ENCODE results near the gene SH2D1B. TPM values are rescaled to one million over a fixed set of nuclear protein-coding genes. Genes with fewer than 3 reads are reported as not detected.
"Not testable (repeated sequence)": the region's sequence is repeated elsewhere in the genome, so short reads cannot be mapped to it uniquely, and the experiment has no call there.

Gene SH2D1B
- total RNA-seq, 1 experiment from 2014 or later = not detected

DNA sequence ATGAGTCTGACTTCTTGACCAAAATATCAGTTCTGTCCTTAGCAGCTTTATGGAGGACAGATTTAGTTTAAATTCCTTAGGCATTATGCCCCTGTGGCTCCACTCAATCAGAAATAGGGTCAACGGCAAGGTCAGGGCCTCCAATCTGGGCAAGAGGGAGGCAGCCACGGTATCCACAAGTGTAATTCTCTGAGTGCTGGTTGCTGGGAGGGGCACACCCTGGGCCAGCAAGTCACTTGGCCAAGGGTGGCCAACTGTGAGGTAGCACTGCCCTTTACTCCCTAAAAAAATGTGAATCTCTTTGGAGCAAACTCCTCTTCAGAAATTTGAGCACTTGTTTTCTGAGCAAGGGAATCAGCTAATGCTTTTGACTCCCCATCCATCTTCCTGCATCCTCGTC, 48.1 kb downstream of the SH2D1B start:
- DNase-seq (ENCODE audit: low spot score) = no peak

DNA sequence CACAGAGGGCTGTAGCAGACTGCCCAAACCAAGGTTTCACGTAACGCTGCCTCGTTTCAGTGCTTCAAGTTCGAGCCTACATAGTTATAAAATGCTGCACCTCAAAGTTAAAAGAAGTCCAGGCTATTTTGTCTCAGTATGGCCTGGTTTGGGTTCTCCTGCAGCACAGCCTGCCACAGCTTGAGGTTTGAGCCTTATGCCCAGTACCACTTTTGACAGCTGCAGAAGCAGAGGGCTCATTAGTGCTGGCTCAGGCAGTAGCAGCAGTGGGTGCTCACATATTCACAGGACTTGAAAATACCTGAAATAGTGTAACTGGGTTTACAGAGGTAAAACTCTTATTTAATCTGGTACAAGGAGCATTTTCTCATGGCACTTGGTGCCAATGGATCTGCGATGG, 50.6 kb downstream of the SH2D1B start:
- no peak for DNase-seq (ENCODE audit: low spot score)

DNA sequence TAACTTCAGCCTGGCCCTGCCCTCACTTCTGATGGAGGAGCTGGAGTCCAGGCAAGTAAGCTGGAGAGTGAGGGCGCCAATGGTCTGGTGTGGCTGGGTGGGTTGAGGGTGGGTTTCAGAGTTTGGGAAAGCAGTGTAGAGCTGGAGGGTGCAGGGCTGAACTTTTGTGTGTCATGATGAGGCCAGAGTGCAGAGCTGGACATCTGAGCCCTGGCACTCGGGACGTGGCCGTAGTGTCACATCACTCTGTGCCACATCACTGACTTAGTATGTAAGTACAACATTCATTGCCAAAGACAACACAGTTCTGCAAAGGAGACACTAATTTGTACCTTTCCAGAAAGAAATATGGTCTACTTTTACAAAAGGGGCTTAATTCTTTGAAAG, 51.1 kb downstream of the SH2D1B start:
- no peak for DNase-seq (ENCODE audit: low spot score)

DNA sequence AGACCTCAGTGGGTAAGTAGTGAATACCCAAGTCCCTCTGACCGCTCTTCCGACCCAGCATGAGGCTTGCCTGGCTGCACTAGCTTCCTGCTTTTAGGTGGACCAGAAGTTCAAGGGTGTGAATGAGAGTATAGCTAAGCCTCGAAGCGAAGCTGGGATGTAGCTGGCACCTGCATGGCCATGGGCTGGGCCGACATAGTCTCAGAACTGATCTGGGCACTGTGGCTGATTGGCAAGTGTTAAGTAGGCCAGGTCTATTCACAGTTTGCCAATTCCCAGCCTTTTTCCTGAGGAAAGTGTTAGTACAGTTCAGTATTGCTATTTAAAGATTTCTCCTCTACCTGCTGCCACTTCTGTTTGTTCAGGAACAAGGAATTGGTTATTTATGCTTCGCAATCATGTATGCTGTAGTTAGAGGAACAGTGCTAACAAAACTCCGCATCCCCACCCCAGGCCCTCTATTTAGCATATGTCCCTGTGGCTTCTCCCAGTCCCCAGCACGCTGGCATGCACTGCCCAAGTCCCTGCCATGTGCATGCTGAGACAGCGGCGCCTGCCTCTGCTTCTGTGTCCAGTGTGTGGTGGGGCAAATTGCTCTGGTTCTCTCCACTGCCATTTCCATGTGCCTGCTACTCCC, 51.6 kb downstream of the SH2D1B start:
- DNase-seq (ENCODE audit: low spot score) = no peak

DNA sequence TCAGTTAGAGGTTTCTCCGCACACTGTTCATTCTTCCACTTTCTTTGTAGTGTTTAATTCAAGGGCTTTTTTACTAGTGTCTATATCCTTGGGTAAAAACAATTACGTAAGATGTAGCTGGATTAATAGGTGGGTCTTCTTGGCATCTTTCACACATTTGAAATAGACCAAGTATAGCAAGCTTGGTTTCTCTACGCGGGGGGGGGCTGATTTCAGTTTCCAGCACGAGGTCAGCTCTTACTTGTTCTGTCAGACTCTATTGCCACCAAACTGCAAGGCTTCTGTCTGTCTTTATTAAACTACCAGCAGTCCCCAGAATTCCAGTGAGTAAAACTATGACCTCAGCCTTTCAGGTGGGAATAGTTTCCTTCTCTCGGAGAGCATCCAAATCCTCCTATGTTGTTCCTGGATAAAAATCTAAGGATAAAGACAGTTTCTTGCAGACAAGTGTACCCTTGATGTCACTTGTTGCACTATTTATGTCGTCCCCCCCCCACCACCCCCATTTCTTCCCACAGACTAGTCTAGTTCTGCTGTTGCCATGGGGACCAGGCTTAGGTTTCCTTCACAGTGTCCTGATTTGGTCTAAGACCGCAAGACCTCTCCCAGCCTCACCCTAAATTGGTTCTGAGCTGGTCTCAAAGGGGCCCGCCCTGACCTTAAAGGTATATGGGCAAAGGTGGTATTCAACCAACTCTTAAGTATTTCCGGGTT, 52.3 kb downstream of the SH2D1B start:
- no peak for DNase-seq (ENCODE audit: low spot score)

DNA sequence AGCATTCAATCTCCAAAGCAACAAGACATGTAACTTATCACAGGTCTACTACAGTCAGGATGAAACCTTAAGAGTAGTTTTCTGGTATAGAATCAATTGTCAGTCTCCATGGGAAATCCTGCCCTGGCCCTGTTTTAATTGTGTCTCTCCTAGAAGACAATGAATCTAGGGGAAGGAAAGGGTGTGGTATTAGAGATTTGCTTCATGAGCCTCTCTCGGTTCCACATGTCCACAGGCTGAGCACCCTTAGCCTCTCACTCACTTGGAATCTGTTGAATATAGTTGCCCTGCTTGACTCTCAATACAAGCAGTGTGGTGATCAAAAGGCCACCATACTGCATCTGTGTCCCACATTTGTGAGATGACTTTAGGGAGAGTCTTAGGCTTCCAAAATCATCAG, 53.0 kb downstream of the SH2D1B start:
- no peak for DNase-seq (ENCODE audit: low spot score)

DNA sequence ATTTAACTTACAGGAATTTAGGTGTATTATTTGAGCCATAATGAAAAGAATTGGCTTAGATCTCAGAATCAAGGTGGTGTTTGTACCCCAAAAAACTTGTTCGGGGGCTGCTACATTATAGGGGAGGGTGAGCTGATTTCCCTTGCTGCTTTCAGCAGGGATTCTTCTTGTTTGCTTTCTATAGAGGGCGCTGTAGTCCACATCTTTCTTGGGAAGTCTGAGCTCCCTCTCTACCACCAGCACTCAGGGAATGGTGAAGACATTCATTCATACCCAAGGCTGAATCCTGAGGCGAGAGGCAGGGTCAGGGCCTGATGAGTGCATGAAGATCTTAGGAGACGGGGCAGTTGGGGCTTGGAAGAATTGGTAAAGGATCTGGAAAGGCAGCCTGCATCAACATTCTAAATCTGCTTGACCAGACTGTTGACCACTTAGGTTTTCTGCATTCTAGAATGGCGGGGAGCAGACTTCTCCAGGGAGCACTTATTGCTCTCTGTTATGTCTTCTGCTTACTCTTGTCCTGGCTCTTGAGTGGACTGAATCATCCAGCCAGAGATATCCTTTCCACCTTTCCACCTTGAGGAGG, 54.2 kb downstream of the SH2D1B start:
- DNase-seq (ENCODE audit: low spot score) = peak; percentile 53

DNA sequence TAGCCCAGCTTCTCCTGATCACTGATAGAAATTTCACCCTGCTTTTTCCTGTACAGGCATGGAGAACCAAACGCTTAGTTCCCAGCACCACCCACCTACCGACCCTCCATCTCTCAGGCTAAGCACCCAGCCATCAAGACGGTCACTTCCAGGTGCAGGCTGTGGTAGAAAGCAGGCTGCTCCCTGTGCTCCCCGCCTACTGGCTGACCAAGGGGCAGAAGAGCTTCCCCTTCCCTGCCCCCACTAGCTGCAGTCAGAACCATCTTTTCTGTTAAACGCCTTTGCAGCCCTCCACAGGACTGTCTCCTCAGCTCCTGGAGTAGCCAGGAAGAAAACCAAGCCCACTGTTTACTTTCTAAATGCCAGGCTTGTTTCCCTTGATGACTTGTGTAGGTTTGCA, 58.2 kb downstream of the SH2D1B start:
- no peak for DNase-seq (ENCODE audit: low spot score)

DNA sequence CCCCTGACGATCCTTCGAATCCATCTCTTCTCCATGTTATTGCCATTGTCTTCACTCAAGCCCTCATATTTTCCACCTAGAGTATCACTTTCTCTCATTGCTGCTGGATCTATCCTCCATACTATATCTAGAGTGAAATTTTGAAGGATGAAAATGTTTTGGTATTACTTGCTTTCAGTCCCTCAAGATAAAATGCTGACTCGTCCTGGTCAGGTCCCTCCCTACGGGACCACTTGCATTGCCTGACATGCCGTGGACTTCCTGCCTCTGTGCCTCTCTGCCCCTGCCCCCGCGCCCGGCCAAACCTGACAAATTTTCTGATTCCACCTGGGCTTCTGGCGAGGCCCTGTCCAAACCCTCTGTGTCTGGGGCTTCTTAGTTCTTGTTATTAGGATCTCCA, 58.9 kb downstream of the SH2D1B start:
- no peak for DNase-seq (ENCODE audit: low spot score)

DNA sequence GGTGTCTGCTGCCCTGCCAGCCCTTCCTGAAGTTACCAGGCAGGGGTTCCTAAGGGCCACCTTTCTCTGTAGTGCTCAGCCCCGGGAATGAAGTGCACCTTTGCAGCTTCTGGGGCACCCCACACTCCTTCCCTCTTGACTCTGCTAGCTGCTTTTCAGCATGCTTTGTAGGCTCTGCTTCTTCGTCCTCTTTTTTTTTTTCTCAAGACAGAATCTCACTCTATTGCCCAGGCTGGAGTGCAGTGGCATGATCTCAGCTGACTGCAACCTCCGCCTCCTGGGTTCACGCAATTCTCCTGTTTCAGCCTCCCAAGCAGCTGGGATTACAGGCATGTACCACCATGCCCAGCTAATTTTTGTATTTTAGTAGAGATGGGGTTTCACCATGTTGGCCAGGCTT, 60.1 kb downstream of the SH2D1B start:
- not testable (repeated sequence) for DNase-seq (ENCODE audit: low spot score)

DNA sequence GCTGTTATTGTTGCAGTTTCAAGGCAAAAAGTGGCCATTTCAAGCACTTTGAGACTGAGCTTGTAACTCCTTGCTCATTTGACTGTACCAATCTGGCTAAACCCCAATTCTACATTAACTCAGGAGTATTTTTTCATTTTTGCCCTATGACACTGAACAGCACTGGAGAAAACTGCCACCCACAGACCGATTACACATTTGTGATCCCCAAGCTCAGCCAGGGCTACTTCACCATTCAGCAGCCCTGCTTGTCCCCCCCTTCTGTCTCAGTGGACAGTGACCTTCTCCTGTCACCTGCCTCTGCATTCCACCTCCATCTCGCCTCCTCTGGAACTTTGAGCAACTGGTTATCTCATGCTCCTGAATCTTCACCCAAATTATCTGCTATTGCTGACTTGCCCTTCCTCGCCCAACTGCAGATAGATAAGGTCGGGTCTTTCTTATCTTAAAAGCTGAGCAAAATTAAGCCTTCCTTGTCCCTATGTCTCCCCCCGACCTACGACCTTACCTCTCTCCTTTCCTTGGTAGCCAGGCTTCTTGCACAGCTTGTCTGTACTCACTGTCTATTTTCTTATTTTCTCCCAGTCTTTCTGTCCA, 60.6 kb downstream of the SH2D1B start:
- no peak for DNase-seq (ENCODE audit: low spot score)

DNA sequence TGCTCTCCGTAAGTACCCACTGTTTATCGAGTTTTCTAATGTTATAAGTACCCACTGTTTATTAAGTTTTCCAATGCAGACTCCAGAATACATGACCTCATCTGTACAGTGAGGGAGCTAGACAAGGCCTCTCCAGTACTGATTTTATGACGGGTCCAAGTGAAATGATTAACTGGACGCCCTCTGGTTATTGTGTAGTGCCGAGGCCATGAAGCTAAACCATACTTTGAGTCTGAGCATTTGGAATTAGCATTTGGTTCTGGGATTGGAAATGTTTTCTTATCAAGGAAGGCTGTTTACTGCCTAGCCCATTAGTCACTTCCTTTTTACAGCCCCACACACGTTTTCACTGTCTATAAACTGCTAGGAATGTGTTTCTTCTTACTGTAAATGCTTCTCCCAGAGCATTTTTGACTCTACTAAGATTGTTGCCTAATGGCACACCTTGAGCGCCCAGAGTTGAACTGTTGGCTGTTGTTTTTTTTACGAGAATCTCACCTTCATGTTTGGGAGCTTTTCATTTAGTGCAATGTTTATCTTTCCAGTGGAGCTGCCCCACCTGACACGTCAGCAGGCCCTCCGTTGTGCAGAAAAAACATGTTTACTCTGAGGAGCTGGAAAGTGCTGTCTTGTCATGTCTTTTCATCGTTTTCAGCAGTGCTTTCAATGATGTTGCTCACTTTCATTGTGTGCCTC, 62.2 kb downstream of the SH2D1B start:
- DNase-seq (ENCODE audit: low spot score) = peak; percentile 71

DNA sequence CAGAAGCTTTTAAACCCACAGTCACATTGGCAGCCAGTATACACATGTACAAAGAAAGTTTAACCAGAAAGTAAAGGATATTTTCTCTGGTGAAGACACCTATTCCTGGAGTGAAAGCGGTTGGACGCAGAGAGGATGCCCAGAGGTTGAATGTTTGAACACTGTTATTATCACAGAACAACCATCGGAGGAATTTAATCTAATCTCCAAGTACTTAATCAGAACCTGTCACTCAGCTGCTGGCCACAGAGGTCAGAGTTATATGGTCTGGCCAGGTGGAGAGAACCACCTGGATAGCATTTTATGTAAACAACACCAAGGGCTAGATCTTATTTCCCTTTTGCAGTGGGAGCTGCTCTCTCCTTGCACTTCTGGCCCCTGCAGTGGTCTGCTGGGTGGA, 64.7 kb downstream of the SH2D1B start:
- peak; percentile 62 for DNase-seq (ENCODE audit: low spot score)

Other genes starting within 250 kb of the SH2D1B start
- not detected in 2 replicates for gene SPATA46, start 35.3 kb downstream of the SH2D1B start, total RNA-seq (2014; rRNA removed; shearing (Covaris generic))
- gene C1orf226, start 30.4 kb downstream of the SH2D1B start, total RNA-seq (2014; rRNA removed; shearing (Covaris generic)) = 2.0 and 4.0 TPM in 2 replicates
- gene UHMK1, start 85.7 kb upstream of the SH2D1B start, total RNA-seq (2014; rRNA removed; shearing (Covaris generic)) = 24.0 and 28.1 TPM in 2 replicates
- 33.4 and 44.2 TPM in 2 replicates for gene UAP1, start 149.6 kb upstream of the SH2D1B start, total RNA-seq (2014; rRNA removed; shearing (Covaris generic))
- gene DDR2, start 220.3 kb upstream of the SH2D1B start, total RNA-seq (2014; rRNA removed; shearing (Covaris generic)) = 0.05 and 0.91 TPM in 2 replicates

Measured in HT-29 (cell line).